ENCODE data around the gene CRACDL. TPM values are rescaled to one million over a fixed set of nuclear protein-coding genes. Genes with fewer than 3 reads are reported as not detected.

CRACDL gene, protein sequence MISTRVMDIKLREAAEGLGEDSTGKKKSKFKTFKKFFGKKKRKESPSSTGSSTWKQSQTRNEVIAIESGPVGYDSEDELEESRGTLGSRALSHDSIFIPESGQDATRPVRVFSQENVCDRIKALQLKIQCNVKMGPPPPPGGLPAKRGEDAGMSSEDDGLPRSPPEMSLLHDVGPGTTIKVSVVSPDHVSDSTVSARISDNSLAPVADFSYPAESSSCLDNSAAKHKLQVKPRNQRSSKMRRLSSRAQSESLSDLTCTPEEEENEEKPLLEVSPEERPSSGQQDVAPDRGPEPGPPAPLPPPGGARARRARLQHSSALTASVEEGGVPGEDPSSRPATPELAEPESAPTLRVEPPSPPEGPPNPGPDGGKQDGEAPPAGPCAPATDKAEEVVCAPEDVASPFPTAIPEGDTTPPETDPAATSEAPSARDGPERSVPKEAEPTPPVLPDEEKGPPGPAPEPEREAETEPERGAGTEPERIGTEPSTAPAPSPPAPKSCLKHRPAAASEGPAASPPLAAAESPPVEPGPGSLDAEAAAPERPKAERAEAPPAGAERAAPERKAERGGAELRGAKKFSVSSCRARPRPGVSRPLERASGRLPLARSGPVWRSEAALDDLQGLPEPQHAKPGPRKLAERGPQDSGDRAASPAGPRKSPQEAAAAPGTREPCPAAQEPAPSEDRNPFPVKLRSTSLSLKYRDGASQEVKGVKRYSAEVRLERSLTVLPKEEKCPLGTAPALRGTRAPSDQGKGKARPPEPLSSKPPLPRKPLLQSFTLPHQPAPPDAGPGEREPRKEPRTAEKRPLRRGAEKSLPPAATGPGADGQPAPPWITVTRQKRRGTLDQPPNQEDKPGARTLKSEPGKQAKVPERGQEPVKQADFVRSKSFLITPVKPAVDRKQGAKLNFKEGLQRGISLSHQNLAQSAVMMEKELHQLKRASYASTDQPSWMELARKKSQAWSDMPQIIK
- polyA plus RNA-seq (2012; ENCODE audit: insufficient read depth, insufficient read length, low read depth): not detected

DNA sequence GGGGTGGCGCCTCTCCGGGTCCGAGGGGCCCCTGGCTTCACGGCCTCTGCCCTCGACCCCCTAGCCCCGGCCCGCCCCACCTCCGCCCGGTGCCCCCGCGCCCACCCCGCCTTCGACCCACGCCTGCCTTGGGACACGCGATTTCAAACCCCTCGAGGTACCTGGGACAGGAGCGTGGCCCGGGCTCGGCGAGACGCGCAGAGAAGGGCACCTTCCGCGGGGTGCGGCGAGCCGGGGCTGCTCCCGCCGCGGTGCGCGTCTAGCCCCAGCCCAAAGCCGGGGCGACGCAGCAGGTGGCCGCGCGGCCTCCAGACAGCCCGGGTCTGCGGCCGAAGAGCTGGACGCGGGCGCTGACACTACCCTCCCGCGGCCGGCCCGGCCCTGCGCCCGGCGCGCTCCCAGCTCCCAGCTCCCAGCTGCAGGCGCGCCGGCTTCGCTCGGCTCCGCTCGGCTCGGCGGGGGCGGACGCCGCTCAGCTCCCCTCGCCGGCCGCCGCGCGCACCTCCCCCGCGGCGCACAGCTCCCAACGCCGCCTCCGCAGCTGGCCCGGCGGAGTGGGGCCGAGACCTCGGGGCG, at the start of gene CRACDL:
TSS of gene CRACDL (minus strand) at position 449 of the 576 bp plus-strand sequence. CDS start 89,425 bp downstream, outside the sequence.
- Histone ChIP-seq H3K4me3 (ENCODE audit: low read depth, low read length) (no peak within 1 kb of the TSS), H3K27me3 (peaks cover 23% of the 10 kb centered on the region), H3K4me1 (no peaks in the 10 kb centered on the region), H3K9me3 (no peaks in the 10 kb centered on the region), H3K36me3 (no peaks in the 10 kb centered on the region)
- DNase-seq: no peak
- TF ChIP-seq, protein P1, sequence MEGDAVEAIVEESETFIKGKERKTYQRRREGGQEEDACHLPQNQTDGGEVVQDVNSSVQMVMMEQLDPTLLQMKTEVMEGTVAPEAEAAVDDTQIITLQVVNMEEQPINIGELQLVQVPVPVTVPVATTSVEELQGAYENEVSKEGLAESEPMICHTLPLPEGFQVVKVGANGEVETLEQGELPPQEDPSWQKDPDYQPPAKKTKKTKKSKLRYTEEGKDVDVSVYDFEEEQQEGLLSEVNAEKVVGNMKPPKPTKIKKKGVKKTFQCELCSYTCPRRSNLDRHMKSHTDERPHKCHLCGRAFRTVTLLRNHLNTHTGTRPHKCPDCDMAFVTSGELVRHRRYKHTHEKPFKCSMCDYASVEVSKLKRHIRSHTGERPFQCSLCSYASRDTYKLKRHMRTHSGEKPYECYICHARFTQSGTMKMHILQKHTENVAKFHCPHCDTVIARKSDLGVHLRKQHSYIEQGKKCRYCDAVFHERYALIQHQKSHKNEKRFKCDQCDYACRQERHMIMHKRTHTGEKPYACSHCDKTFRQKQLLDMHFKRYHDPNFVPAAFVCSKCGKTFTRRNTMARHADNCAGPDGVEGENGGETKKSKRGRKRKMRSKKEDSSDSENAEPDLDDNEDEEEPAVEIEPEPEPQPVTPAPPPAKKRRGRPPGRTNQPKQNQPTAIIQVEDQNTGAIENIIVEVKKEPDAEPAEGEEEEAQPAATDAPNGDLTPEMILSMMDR (IDR thresholded peaks at IDR 0.05; ENCODE audit: low read depth, low read length): no peak

DNA sequence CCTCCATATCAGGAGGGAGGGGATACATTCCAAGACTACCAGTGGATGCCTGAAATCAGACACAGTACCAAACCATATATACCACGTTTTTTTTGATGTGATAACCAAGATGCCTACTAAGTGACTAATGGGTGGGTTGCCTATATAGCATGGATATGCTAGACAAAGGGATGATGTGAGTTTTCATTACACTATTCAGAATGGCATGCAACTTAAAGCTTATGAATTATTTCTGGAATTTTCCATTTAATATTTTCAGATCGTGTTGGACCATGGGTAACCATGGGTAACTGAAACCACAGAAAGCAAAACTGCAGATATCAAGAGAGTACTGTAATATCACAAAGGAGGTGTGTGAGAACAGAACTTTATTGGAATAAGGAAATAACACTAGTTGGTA, 39.6 kb upstream of the CRACDL start:
- H3K9me3 ChIP-seq: no peaks in the 10 kb centered on the region
- H3K4me3 ChIP-seq (ENCODE audit: low read depth, low read length): no peak overlapping the region
- no peaks in the 10 kb centered on the region for H3K4me1 ChIP-seq
- H3K36me3 ChIP-seq: no peaks in the 10 kb centered on the region
- TF ChIP-seq, protein P1 (IDR thresholded peaks at IDR 0.05; ENCODE audit: low read depth, low read length): no peak
- H3K27me3 ChIP-seq: no peaks in the 10 kb centered on the region
- no peak for DNase-seq

DNA sequence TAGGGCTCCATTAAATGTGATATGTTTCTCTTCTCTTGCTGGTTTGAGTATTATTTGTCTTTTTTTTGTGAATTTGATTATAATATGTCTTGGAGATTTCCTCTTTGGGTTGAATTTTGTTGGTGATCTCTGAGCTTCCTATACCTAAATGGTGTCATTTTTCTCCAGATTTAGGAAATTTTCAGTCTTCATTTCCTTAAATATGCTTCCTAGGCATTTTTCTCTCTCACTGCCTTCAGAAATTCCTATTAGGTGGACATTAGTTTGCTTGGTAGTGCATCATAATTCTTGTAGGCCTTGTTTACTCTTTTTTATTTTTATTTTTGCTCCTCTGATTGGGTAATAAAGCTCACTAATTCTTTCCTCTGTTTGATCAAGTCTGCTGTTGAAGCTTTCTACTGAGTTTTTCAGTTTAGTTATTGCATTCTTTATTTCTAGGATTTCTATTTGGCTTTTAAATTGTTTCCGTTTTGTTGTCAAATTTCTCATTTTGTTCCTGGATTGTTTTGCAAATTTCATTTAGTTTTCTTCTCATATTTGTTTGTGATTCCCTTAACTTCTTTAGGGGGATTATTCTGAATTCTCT, 36.6 kb upstream of the CRACDL start:
- no peak for DNase-seq
- H3K4me3 ChIP-seq (ENCODE audit: low read depth, low read length): no peak overlapping the region
- no peaks in the 10 kb centered on the region for H3K4me1 ChIP-seq
- TF ChIP-seq, protein P1 (IDR thresholded peaks at IDR 0.05; ENCODE audit: low read depth, low read length): no peak
- H3K27me3 ChIP-seq: no peaks in the 10 kb centered on the region
- no peaks in the 10 kb centered on the region for H3K36me3 ChIP-seq
- no peaks in the 10 kb centered on the region for H3K9me3 ChIP-seq

DNA sequence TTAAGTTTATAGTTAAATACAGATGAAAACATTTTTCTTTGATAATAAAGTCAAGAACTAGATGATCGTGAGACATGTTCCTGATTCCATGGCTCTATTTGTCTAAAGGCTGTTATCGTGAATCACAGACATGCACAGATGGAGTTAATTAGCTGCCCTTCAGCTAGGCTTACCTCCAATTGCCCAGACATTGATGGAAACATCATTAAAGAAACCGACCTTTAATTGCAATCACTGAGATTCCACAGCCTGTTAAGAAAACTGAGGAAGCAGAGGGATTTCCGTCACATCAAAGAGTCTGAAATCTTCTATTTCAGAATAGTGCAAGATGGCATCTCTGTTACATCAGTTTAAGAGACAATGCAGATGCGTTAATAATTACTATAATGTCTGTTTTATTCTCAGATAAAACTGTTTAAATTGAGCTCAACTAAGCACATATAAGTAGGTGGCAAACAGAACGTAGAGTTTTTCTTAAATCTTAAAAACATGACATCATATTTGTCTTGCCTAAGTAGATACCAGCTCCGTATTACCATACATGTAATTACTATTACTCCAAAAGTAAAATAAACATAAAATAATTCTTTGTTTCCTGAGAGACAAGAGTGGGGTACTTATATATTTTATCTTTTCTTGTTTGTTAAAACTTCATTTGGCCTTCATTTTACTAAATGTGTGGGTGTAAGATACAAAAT, 23.9 kb upstream of the CRACDL start:
- Histone ChIP-seq H3K4me3 (ENCODE audit: low read depth, low read length) (no peak overlapping the region), H3K4me1 (no peaks in the 10 kb centered on the region), H3K9me3 (no peaks in the 10 kb centered on the region), H3K36me3 (no peaks in the 10 kb centered on the region), H3K27me3 (no peaks in the 10 kb centered on the region)
- no peak for DNase-seq
- TF ChIP-seq, protein P1 (IDR thresholded peaks at IDR 0.05; ENCODE audit: low read depth, low read length): no peak

DNA sequence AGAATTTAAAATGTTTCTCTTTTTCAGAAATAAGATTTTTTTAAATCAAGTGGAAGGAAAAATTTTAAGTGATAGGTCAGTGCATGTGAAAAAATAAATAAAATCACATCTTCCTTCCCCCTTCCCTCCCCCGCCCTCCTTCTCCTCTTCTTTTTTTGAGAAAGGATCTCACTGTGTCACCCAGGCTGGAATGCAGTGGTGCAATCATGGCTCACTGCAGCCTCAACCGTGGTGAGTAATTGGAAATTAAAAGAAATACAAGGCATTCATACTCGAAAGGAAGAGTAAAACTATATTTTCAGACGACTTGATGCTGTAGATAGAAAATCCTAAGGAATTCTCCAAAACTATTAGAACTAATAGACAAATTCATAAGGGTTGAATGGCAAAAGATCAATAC, 16.9 kb upstream of the CRACDL start:
- TF ChIP-seq, protein P1 (IDR thresholded peaks at IDR 0.05; ENCODE audit: low read depth, low read length): no peak
- H3K9me3 ChIP-seq: no peaks in the 10 kb centered on the region
- H3K36me3 ChIP-seq: no peaks in the 10 kb centered on the region
- no peaks in the 10 kb centered on the region for H3K27me3 ChIP-seq
- no peaks in the 10 kb centered on the region for H3K4me1 ChIP-seq
- no peak for DNase-seq
- no peak overlapping the region for H3K4me3 ChIP-seq (ENCODE audit: low read depth, low read length)

Measured in BE2C (cell line).